ENCODE data around the gene DCK. TPM values are rescaled to one million over a fixed set of nuclear protein-coding genes. Genes with fewer than 3 reads are reported as not detected.
A peak's percentile ranks its signal among the peaks of the same experiment; 100 is the strongest.

The DCK gene
- total and polyA plus RNA-seq, 5 donors: 4.7 to 8.6 (median 6.9) TPM

- H3K4me3 ChIP-seq (ENCODE audit: low read length): no peak overlapping the region
- no peak for DNase-seq
- H3K9me3 ChIP-seq (ENCODE audit: control insufficient read depth, low read length): no peaks in the 10 kb centered on the region
- no peak for ATAC-seq
- H3K27me3 ChIP-seq (ENCODE audit: control insufficient read depth, insufficient read depth): no peaks in the 10 kb centered on the region
- 67% methylated on average over 2 of the region's 2 CpGs for WGBS
- no peaks in the 10 kb centered on the region for H3K4me1 ChIP-seq (ENCODE audit: control insufficient read depth, insufficient read depth, low read length)
- no peak overlapping the region for H3K27ac ChIP-seq (ENCODE audit: low read length)
- intact Hi-C loops (cut with DNase I): no loop called here
Observed at GRCh38 chr4:71062436-71062835, 69.0 kb downstream of the DCK start.

DNA sequence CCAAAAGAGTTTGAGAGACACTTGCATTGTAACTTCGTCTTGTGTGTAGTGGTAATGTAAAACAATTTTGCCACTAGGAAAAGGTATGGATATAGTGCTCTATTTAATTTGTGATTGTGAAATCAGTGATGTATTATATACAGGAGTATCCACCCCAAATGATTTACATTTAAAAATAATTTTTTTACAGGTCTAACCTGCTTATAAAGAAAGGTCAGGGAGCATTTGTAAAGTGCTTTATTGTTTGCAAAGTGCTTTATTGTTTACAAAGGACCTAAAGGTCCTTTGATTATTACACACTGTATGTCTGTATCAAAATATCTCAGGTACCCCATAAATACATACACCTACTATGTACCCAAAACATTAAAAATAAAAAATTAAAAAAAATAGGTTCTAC is 70.3 kb downstream of the DCK start:
- Histone ChIP-seq H3K27me3 (ENCODE audit: control insufficient read depth, insufficient read depth) (no peaks in the 10 kb centered on the region), H3K4me3 (ENCODE audit: low read length) (no peak overlapping the region), H3K9me3 (ENCODE audit: control insufficient read depth, low read length) (no peaks in the 10 kb centered on the region), H3K27ac (ENCODE audit: low read length) (no peak overlapping the region), H3K4me1 (ENCODE audit: control insufficient read depth, insufficient read depth, low read length) (no peaks in the 10 kb centered on the region)
- DNase-seq (no peak), ATAC-seq (no peak)
- 90% methylated on average over 1 of the region's 1 CpG for WGBS
- intact Hi-C loops (cut with DNase I): no loop called here

- 91% methylated on average over 6 of the region's 6 CpGs for WGBS
- Histone ChIP-seq H3K4me1 (ENCODE audit: control insufficient read depth, insufficient read depth, low read length) (no peaks in the 10 kb centered on the region), H3K27ac (ENCODE audit: low read length) (no peak overlapping the region), H3K4me3 (ENCODE audit: low read length) (no peak overlapping the region), H3K27me3 (ENCODE audit: control insufficient read depth, insufficient read depth) (no peaks in the 10 kb centered on the region), H3K9me3 (ENCODE audit: control insufficient read depth, low read length) (no peaks in the 10 kb centered on the region)
- intact Hi-C loops (cut with DNase I): no loop called here
- DNase-seq (no peak), ATAC-seq (no peak)
Observed at GRCh38 chr4:71064521-71064920, 71.1 kb downstream of the DCK start.

- no peak for ATAC-seq
- 92% methylated on average over 2 of the region's 2 CpGs for WGBS
Observed at GRCh38 chr4:71065991-71066510, 72.6 kb downstream of the DCK start.

DNA sequence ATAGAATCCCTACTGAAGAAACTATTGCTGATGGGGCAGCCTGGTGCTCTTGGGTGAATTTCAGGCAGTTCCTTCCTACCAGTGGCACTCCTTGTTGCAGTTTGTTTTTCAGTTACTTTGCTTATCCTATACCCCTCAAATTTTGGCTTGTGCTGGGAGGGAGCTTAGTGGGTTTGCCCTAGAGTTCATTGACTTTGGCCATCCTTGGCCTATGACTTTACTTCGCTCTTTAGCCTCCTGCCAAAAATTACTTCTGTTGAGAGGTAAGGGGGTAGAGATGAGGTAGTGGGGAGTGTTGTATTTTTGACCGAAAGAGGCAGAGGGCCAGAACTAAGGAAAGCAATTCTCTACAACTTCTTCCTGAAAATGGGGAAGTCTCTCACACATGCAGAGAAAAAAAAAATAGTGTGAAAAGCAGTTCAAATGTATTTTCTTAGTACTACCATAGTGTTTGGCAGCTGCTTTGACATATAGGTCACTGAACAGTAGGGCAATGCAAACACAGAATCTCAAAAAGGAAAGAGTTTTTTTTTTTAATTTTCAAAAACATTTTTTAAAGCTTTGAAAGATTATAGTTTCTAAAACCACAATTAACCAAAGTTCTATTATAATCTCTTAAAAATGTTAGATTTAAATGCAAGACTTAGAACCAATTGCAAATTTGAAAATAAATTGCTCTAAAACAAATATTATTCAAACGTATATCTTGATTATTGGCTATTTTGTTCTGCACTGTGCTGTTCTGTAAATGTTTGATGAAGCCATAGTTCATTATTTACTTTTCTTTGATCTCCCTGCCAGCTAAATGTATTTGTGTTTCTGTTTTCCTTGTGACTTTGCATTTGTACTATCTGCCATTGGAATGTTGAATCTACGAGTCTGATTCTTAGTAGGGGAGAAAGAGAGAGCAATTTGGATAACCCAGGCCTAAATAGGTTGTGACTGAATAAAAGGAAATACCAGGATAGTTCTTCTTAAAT is 73.6 kb downstream of the DCK start:
- no peaks in the 10 kb centered on the region for H3K27me3 ChIP-seq (ENCODE audit: control insufficient read depth, insufficient read depth)
- ATAC-seq: no peak
- WGBS: 80% methylated on average over 4 of the region's 4 CpGs

More at GRCh38 chr4:71065991-71066510, 72.6 kb downstream of the DCK start:
- H3K4me3 ChIP-seq (ENCODE audit: low read length): no peak overlapping the region
- no peaks in the 10 kb centered on the region for H3K4me1 ChIP-seq (ENCODE audit: control insufficient read depth, insufficient read depth, low read length)
- H3K9me3 ChIP-seq (ENCODE audit: control insufficient read depth, low read length): no peaks in the 10 kb centered on the region
- H3K27me3 ChIP-seq (ENCODE audit: control insufficient read depth, insufficient read depth): no peaks in the 10 kb centered on the region
- no peak overlapping the region for H3K27ac ChIP-seq (ENCODE audit: low read length)
- intact Hi-C loops (cut with DNase I): no loop called here
- DNase-seq: no peak

GRCh38 chr4:71069063-71069462 is 75.6 kb downstream of the DCK start:
- Histone ChIP-seq H3K27ac (ENCODE audit: low read length) (no peak overlapping the region), H3K4me1 (ENCODE audit: control insufficient read depth, insufficient read depth, low read length) (no peaks in the 10 kb centered on the region), H3K4me3 (ENCODE audit: low read length) (no peak overlapping the region), H3K27me3 (ENCODE audit: control insufficient read depth, insufficient read depth) (no peaks in the 10 kb centered on the region), H3K9me3 (ENCODE audit: control insufficient read depth, low read length) (no peaks in the 10 kb centered on the region)
- DNase-seq (no peak), ATAC-seq (no peak)
- intact Hi-C loops (cut with DNase I): no loop called here
- 72% methylated on average over 1 of the region's 1 CpG for WGBS

More for the DNA sequence above, 73.6 kb downstream of the DCK start:
- H3K4me3 ChIP-seq (ENCODE audit: low read length): no peak overlapping the region
- H3K9me3 ChIP-seq (ENCODE audit: control insufficient read depth, low read length): no peaks in the 10 kb centered on the region
- H3K4me1 ChIP-seq (ENCODE audit: control insufficient read depth, insufficient read depth, low read length): no peaks in the 10 kb centered on the region
- no peak for DNase-seq
- intact Hi-C loops (cut with DNase I): no loop called here
- no peak overlapping the region for H3K27ac ChIP-seq (ENCODE audit: low read length)

- intact Hi-C loops (cut with DNase I): no loop called here
- ATAC-seq: no peak
- Histone ChIP-seq H3K4me1 (ENCODE audit: control insufficient read depth, insufficient read depth, low read length) (no peaks in the 10 kb centered on the region), H3K9me3 (ENCODE audit: control insufficient read depth, low read length) (no peaks in the 10 kb centered on the region), H3K27me3 (ENCODE audit: control insufficient read depth, insufficient read depth) (no peaks in the 10 kb centered on the region), H3K4me3 (ENCODE audit: low read length) (no peak overlapping the region), H3K27ac (ENCODE audit: low read length) (no peak overlapping the region)
- 83% methylated on average over 1 of the region's 1 CpG for WGBS
- no peak for DNase-seq
Observed at GRCh38 chr4:71070015-71070414, 76.6 kb downstream of the DCK start.

DNA sequence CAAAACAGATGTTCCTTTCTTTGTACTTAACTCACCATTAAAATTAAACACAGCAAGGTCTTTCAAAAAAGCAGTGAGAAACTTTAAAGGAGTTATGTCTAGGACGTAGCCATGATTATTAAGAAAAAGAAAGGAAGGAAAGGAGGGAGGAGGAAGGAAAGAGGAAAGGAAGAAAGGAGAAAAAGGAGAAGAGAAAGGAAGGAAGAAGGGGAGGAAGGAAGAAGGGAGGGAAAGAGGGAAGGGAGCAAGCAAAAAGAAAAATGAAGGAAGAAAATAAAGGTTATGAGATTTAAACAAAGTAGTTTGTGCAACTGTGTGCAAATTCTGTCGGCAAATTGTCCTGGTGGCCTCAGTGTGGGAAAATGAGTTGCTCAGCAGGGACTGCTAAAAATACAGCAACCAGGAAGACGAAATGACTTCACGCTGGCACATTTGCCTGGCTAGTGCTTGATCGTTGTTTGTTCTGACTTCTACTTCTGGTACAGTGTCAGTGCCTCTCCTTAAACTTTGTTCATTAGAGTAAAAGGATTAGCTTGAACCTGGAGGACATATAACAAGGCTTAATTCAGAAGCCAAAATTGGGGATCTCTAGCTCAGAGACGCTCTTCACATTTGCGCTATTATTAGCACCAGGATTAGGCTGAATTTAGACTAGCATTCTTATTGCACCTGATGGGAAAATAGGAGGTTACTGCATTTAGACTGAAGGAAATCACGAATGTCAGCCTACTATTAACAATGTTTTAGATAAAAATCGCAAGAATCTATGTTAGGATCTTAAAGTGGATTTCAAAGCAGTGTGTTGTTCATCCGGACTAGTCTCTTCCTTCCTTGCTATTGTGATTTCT is 81.2 kb downstream of the DCK start:
- DNase-seq: no peak
- peak overlapping the region; percentile 78 for H3K27ac ChIP-seq (ENCODE audit: low read length)

More for the DNA sequence above, 81.2 kb downstream of the DCK start:
- H3K4me1 ChIP-seq (ENCODE audit: control insufficient read depth, insufficient read depth, low read length): no peaks in the 10 kb centered on the region
- ATAC-seq: peak; percentile 51 to 71
- H3K27me3 ChIP-seq (ENCODE audit: control insufficient read depth, insufficient read depth): no peaks in the 10 kb centered on the region
- peak overlapping the region; percentile 56 for H3K4me3 ChIP-seq (ENCODE audit: low read length)
- WGBS: 27% methylated on average over 10 of the region's 10 CpGs
- no peaks in the 10 kb centered on the region for H3K9me3 ChIP-seq (ENCODE audit: control insufficient read depth, low read length)
- intact Hi-C loops (cut with DNase I): no loop called here

Other genes with a start within 250 kb of the DCK start
- gene GRSF1, start 153.8 kb upstream of the DCK start, total RNA-seq: 10 to 100 TPM; 69.1 to 81.4 (median 78.4) TPM
- 50.7 TPM for gene GRSF1, start 153.8 kb upstream of the DCK start, polyA plus RNA-seq
- gene MOB1B, start 91.3 kb upstream of the DCK start, total RNA-seq: 10 to 100 TPM; 16.9 to 26.2 (median 19.4) TPM
- 5.6 TPM for gene MOB1B, start 91.3 kb upstream of the DCK start, polyA plus RNA-seq

All from right cardiac atrium (tissue), 5 donors.